Central memory CD8-positive, alpha-beta T cell (primary cell): ENCODE results near the gene ODAM.

Experiments
- ATAC-seq: fragments of 150-1000 bp; cut with Tn5 transposase; replicated peaks from 2 replicates; pipeline ENCODE4 v1.10.0; 2022; ENCODE audit warnings: mild to moderate bottlenecking, moderate FRiP score, moderate number of reproducible peaks; ENCODE audit not compliant: poor library complexity, severe bottlenecking; ENCODE audit errors: extremely low read depth
- DNase-seq, 2 donors: peaks; one replicate each; pipeline ENCODE4 v3.0.0; 2021; ENCODE audit warnings: low spot score in 2 of 2
- H3K27ac Mint-ChIP-seq: one replicate; pipeline ENCODE4 v1.8.0; 2022; ENCODE audit warnings: low read depth, mild to moderate bottlenecking, moderate library complexity, mixed read lengths
- H3K27me3 Mint-ChIP-seq: one replicate; pipeline ENCODE4 v1.8.0; 2022; ENCODE audit warnings: mixed read lengths
- H3K36me3 Mint-ChIP-seq: one replicate; pipeline ENCODE4 v1.8.0; 2022; ENCODE audit warnings: mild to moderate bottlenecking, moderate library complexity, mixed read lengths; ENCODE audit not compliant: insufficient read depth
- H3K4me1 Mint-ChIP-seq: one replicate; pipeline ENCODE4 v1.8.0; 2022; ENCODE audit warnings: mixed read lengths
- H3K4me3 Mint-ChIP-seq: one replicate; pipeline ENCODE4 v1.8.0; 2022; ENCODE audit warnings: mild to moderate bottlenecking, moderate library complexity, mixed read lengths
- H3K9me3 Mint-ChIP-seq: one replicate; pipeline ENCODE4 v1.8.0; 2022; ENCODE audit warnings: mixed read lengths

Gene ODAM, protein sequence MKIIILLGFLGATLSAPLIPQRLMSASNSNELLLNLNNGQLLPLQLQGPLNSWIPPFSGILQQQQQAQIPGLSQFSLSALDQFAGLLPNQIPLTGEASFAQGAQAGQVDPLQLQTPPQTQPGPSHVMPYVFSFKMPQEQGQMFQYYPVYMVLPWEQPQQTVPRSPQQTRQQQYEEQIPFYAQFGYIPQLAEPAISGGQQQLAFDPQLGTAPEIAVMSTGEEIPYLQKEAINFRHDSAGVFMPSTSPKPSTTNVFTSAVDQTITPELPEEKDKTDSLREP

GRCh38 chr4:70195425-70195824, at the start of gene ODAM:
TSS of gene ODAM (plus strand) at chr4:70195725. CDS start at chr4:70196544, 819 bp downstream.
- no peaks in the 10 kb centered on the region for H3K9me3 Mint-ChIP-seq
- H3K27ac Mint-ChIP-seq, result no peak within 1 kb of the TSS
- H3K4me1 Mint-ChIP-seq, result no peaks in the 10 kb centered on the region
- H3K36me3 Mint-ChIP-seq, result no peaks in the 10 kb centered on the region
- no peak for DNase-seq
- no peaks in the 10 kb centered on the region for H3K27me3 Mint-ChIP-seq
- ATAC-seq, result no peak
- no peak within 1 kb of the TSS for H3K4me3 Mint-ChIP-seq

DNA sequence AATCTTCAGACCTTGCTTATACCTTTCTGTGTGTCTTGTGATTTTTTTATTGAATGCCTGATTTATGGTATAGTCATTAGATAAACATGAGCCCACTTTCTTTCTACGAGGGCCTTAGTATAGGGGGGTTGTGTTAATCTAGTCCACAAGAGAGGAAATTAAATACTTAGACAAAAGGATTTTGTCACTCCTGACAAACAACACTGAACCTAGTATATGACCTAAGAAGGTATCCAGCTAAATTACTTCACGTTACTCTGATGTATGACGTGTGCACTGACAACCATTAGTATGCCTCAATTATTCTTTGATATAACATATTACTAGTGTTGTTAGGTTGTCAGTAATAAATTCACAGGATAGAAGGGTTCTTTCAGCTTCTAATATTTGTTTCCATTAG, 44.3 kb upstream of the ODAM start:
- DNase-seq (no peak), ATAC-seq (no peak)
- H3K36me3 Mint-ChIP-seq, result no peaks in the 10 kb centered on the region
- H3K27ac Mint-ChIP-seq, result no peak overlapping the region
- H3K4me1 Mint-ChIP-seq, result no peaks in the 10 kb centered on the region
- no peaks in the 10 kb centered on the region for H3K27me3 Mint-ChIP-seq
- H3K4me3 Mint-ChIP-seq, result no peak overlapping the region
- peaks cover 8% of the 10 kb centered on the region for H3K9me3 Mint-ChIP-seq

- Mint-ChIP-seq H3K27ac (no peak overlapping the region), H3K27me3 (no peaks in the 10 kb centered on the region), H3K9me3 (peaks cover 8% of the 10 kb centered on the region), H3K36me3 (no peaks in the 10 kb centered on the region), H3K4me1 (no peaks in the 10 kb centered on the region), H3K4me3 (no peak overlapping the region)
- DNase-seq, result no peak
- no peak for ATAC-seq
Measured at GRCh38 chr4:70152088-70152487, 43.4 kb upstream of the ODAM start.

- Mint-ChIP-seq H3K27ac (no peak within 1 kb of the TSS), H3K9me3 (peaks cover 4% of the 10 kb centered on the region), H3K4me3 (no peak within 1 kb of the TSS), H3K36me3 (no peaks in the 10 kb centered on the region), H3K4me1 (no peaks in the 10 kb centered on the region), H3K27me3 (no peaks in the 10 kb centered on the region)
- ATAC-seq, result no peak
- no peak for DNase-seq
Measured at GRCh38 chr4:70153937-70154336, 41.6 kb upstream of the ODAM start, which contains the start of gene PRR27. TSS of gene PRR27 (plus strand) at chr4:70154237. CDS start at chr4:70154376, 139 bp downstream.

DNA sequence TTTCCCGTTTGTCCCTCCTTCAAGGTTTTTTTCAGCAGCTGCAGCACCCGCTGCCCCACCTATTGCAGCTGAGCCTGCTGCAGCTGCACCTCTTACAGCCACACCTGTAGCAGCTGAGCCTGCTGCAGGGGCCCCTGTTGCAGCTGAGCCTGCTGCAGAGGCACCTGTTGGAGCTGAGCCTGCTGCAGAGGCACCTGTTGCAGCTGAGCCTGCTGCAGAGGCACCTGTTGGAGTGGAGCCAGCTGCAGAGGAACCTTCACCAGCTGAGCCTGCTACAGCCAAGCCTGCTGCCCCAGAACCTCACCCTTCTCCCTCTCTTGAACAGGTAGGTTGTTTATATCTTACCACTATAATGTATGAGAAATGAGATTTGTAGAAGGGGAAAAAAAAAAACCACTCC, 36.9 kb upstream of the ODAM start:
- H3K27me3 Mint-ChIP-seq, result no peaks in the 10 kb centered on the region
- ATAC-seq (no peak), DNase-seq (no peak)
- H3K9me3 Mint-ChIP-seq, result no peaks in the 10 kb centered on the region
- no peak overlapping the region for H3K27ac Mint-ChIP-seq
- H3K4me3 Mint-ChIP-seq, result no peak overlapping the region
- H3K4me1 Mint-ChIP-seq, result no peaks in the 10 kb centered on the region
- no peaks in the 10 kb centered on the region for H3K36me3 Mint-ChIP-seq

DNA sequence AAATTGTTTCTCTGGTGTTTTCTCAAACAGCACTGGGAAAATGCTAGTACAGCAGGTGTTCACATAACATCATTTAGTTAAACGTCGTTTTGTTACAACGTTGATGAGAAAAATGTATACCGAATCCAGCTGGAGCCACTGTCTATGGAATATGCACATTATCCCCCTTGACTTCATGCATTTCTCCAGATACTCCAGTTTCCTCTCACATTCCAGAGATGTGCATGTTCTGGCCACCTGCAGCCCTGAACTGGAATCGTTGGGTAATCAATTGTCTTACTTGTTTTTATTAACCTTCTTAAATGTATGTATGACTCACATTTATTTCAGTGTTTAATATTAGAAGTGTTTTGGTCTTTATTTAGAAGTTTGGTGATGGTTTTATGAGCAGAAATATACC, 18.4 kb upstream of the ODAM start:
- Mint-ChIP-seq H3K4me3 (no peak overlapping the region), H3K27me3 (no peaks in the 10 kb centered on the region), H3K4me1 (no peaks in the 10 kb centered on the region), H3K36me3 (no peaks in the 10 kb centered on the region), H3K9me3 (peaks cover 17% of the 10 kb centered on the region), H3K27ac (no peak overlapping the region)
- ATAC-seq, result no peak
- DNase-seq, result no peak

- H3K27me3 Mint-ChIP-seq, result no peaks in the 10 kb centered on the region
- H3K27ac Mint-ChIP-seq, result no peak overlapping the region
- H3K4me3 Mint-ChIP-seq, result no peak overlapping the region
- ATAC-seq (no peak), DNase-seq (no peak)
- H3K36me3 Mint-ChIP-seq, result no peaks in the 10 kb centered on the region
- H3K9me3 Mint-ChIP-seq, result peaks cover 17% of the 10 kb centered on the region
- H3K4me1 Mint-ChIP-seq, result no peaks in the 10 kb centered on the region
Measured at GRCh38 chr4:70178075-70178660, 17.4 kb upstream of the ODAM start.

DNA sequence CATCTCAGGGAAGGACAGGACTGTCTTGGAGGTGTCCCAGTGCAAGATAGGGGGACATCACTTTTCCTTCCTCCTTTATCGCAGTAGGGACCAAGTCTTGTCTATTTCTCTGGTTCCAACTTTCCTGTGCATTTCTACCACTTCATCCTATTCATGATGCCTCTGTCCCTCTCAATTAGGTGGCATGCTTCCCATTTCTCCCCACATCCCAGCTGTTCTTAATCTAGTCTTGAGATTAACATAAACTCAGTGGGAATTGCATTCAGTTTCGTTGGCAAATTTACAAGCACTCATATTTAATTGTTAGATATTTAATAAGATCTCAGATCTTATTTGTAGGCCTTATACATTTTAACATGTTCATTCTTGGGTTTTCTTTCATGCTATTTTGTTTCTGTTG, 15.7 kb upstream of the ODAM start:
- peaks cover 11% of the 10 kb centered on the region for H3K9me3 Mint-ChIP-seq
- no peak for ATAC-seq
- no peak for DNase-seq

DNA sequence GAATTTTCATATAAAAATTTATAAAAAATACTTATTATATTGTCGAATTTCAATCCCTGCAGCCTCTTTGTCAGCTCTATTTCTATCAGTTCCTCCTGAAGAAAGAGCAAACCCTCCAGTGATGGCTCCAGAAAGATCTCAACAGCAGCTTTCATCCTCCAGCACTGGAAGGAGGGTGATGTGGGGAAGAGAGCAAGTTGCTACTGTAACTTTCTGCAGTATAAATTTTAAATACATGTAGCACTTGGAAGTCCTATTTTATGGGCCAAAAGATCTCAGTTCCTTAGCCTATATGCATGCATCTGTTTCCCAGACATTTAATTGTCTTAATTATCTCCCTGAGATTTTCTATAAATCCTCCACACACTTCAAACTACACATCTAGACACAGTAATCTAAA, 13.7 kb upstream of the ODAM start:
- no peak for ATAC-seq

More for the DNA sequence above, 15.7 kb upstream of the ODAM start:
- no peaks in the 10 kb centered on the region for H3K4me1 Mint-ChIP-seq
- H3K27me3 Mint-ChIP-seq, result no peaks in the 10 kb centered on the region
- no peak overlapping the region for H3K27ac Mint-ChIP-seq
- H3K4me3 Mint-ChIP-seq, result no peak overlapping the region
- no peaks in the 10 kb centered on the region for H3K36me3 Mint-ChIP-seq

GRCh38 chr4:70182517-70183167, 12.9 kb upstream of the ODAM start:
- H3K4me3 Mint-ChIP-seq, result no peak overlapping the region
- H3K4me1 Mint-ChIP-seq, result no peaks in the 10 kb centered on the region
- H3K9me3 Mint-ChIP-seq, result peaks cover 14% of the 10 kb centered on the region
- ATAC-seq (no peak), DNase-seq (no peak)
- no peaks in the 10 kb centered on the region for H3K27me3 Mint-ChIP-seq
- H3K27ac Mint-ChIP-seq, result no peak overlapping the region
- H3K36me3 Mint-ChIP-seq, result no peaks in the 10 kb centered on the region

More for the DNA sequence above, 13.7 kb upstream of the ODAM start:
- Mint-ChIP-seq H3K9me3 (peaks cover 19% of the 10 kb centered on the region), H3K4me1 (no peaks in the 10 kb centered on the region), H3K4me3 (no peak overlapping the region), H3K27me3 (no peaks in the 10 kb centered on the region), H3K36me3 (no peaks in the 10 kb centered on the region), H3K27ac (no peak overlapping the region)
- DNase-seq, result no peak

- no peaks in the 10 kb centered on the region for H3K27me3 Mint-ChIP-seq
- H3K4me3 Mint-ChIP-seq, result no peak overlapping the region
- peaks cover 14% of the 10 kb centered on the region for H3K9me3 Mint-ChIP-seq
- H3K36me3 Mint-ChIP-seq, result no peaks in the 10 kb centered on the region
- DNase-seq, result no peak
- ATAC-seq, result no peak
- H3K4me1 Mint-ChIP-seq, result no peaks in the 10 kb centered on the region
- no peak overlapping the region for H3K27ac Mint-ChIP-seq
Measured at GRCh38 chr4:70183168-70183939, 12.2 kb upstream of the ODAM start.

GRCh38 chr4:70183940-70184246, 11.6 kb upstream of the ODAM start:
- Mint-ChIP-seq H3K27ac (no peak overlapping the region), H3K4me1 (no peaks in the 10 kb centered on the region), H3K27me3 (no peaks in the 10 kb centered on the region), H3K4me3 (no peak overlapping the region), H3K36me3 (no peaks in the 10 kb centered on the region), H3K9me3 (peaks cover 14% of the 10 kb centered on the region)
- ATAC-seq (no peak), DNase-seq (no peak)
